Measurements from ENCODE around the gene TXNDC15. TPM values are rescaled to one million over a fixed set of nuclear protein-coding genes. Genes with fewer than 3 reads are reported as not detected.

TXNDC15 gene
- total and polyA plus RNA-seq, 2 of the 13 experiments (the other 11 are each of a cell fraction or from before 2014, with no cell fraction given): 22.2 to 49.9 TPM

- TF ChIP-seq KLF13 (CRISPR knock-in tag; IDR thresholded peaks at IDR 0.05) (no peak), ZNF576 (CRISPR knock-in tag; IDR thresholded peaks at IDR 0.05) (no peak), ZNF792 (CRISPR knock-in tag; IDR thresholded peaks at IDR 0.05) (no peak), ERF (CRISPR knock-in tag; IDR thresholded peaks at IDR 0.05) (no peak; the same call in 1 of the 2 replicates), NPAS2 (CRISPR knock-in tag; IDR thresholded peaks at IDR 0.05; ENCODE audit: borderline replicate concordance) (no peak), ZNF598 (CRISPR knock-in tag; IDR thresholded peaks at IDR 0.05; ENCODE audit: borderline replicate concordance) (no peak), ZBTB44 (CRISPR knock-in tag; IDR thresholded peaks at IDR 0.05) (no peak), CSRNP1 (CRISPR knock-in tag; IDR thresholded peaks at IDR 0.05) (peak; percentile 39; the same call in 1 of the 2 replicates), NR2F6 (IDR thresholded peaks at IDR 0.05) (no peak), NR2F6 (CRISPR knock-in tag; IDR thresholded peaks at IDR 0.05) (no peak), ZNF737 (CRISPR knock-in tag; IDR thresholded peaks at IDR 0.05; ENCODE audit: borderline replicate concordance) (no peak), ZNF720 (CRISPR knock-in tag; IDR thresholded peaks at IDR 0.05) (no peak; the same call in 1 of the 2 replicates), ZNF776 (CRISPR knock-in tag; IDR thresholded peaks at IDR 0.05) (no peak), HNF1B (CRISPR knock-in tag; IDR thresholded peaks at IDR 0.05) (no peak)
Observed at GRCh38 chr5:134905246-134905996, 31.2 kb downstream of the TXNDC15 start (continued).

Data from HepG2 (cell line).